CD4-positive, alpha-beta T cell treated with Interferon gamma for 1 hour (primary cell): ENCODE results near the gene HNRNPC.

Experiments used
- DNase-seq: peaks from one replicate; pipeline ENCODE4 v3.0.0-alpha.2; 2020

Gene HNRNPC

DNA sequence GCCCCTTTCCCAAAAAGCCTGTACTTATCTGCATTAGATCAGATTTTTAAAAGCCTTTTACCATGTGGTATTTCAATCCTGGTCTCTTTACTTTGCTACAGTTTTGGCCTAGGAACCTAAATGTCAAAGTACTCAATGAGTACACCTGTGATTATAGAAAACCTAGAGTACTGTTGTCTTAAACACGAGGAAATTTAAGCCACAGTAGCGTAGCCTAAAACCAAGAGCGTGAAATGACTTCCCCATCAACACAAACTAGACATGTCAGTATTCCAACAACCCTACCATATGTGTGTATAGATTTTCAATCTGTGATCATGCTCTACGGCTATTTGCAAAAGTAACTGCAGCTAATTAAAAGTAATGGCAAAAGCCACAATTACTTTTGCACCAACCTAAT, 60.7 kb downstream of the HNRNPC start:
- DNase-seq: no peak

DNA sequence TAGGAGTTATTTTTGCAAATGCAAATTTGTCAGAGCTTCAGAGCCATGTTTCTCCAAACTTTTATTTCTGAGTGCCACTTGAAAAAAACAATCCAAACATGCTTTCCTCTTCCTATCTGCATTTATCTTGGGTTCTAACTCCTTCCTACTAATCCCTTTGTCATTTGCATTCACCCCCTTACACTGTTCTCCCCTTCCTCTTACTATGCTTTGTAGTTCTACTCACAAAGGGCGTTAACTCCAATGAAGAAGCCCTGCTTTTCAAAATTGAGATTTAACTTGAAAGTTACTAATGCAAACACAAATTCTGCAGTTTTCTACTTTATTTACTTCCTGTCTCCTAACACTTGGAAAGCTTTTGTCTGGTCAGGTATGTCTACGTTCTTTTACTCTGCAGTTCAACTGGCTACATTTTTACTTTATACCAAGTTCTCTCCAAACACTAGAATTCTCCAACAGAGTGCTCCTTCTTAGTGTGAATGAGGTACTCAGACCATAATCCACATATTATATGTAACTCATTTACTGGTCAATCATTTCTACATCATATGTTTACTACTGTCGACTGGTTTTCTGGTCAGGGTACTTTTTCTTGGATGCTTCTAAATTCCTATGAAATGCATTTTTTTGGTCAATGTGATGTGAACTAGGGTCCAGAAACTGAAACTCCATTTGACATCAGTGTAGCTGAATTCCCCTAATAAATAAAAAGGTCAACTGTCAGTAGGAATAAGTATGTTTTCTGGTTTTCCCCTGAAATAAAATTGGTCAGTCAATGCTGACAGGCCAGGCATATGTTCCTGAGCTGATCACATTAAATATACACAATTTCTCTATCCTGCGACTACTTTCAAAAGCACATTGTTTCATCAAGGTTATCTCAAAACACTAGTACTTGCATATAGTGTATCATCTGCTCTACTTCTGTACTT, 62.2 kb downstream of the HNRNPC start:
- DNase-seq: no peak

DNA sequence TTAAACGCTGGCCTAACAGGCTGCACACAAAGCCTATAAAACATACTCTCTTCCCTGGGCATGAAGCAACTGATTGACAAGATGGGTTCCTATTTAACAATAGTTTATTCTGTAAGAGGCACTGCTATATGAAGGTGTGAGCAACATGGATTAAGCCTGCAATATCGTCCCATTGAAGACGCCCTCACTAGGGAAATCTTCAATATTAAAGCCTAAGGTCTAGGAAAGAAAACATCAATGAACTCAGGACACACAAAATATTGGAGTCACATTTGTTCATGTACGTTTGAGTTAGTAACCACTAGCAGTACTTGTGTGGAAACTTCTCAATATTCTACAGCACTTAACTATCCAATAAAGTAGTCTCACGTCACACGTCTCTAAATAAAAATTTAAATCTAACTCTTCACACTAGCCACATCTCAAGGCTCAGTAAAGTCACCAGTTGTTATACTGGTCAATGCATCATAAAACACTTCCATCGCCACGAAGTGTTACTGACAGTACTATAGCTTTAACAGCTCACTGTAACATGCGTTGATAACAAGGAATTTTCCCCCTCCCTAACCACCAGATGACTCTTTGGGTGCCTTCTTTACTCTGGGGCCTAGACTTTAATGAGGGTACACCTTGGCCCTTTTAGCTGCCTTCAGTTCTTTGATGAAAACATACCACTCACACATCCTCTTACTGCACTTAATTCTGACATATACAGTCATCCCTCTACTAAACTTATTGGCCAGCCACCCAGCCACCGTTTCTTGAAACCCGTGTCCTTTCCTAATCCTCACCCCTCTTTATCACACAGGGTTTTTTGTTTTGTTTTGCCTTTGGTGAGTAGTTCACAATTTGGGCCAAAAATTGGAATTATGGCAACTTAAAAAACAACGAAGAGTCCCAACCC, 63.3 kb downstream of the HNRNPC start:
- no peak for DNase-seq

GRCh38 chr14:21205026-21205677, 64.1 kb downstream of the HNRNPC start:
- no peak for DNase-seq

GRCh38 chr14:21204167-21205025, 64.8 kb downstream of the HNRNPC start:
- no peak for DNase-seq

GRCh38 chr14:21203470-21204166, 65.6 kb downstream of the HNRNPC start:
- DNase-seq: no peak

DNA sequence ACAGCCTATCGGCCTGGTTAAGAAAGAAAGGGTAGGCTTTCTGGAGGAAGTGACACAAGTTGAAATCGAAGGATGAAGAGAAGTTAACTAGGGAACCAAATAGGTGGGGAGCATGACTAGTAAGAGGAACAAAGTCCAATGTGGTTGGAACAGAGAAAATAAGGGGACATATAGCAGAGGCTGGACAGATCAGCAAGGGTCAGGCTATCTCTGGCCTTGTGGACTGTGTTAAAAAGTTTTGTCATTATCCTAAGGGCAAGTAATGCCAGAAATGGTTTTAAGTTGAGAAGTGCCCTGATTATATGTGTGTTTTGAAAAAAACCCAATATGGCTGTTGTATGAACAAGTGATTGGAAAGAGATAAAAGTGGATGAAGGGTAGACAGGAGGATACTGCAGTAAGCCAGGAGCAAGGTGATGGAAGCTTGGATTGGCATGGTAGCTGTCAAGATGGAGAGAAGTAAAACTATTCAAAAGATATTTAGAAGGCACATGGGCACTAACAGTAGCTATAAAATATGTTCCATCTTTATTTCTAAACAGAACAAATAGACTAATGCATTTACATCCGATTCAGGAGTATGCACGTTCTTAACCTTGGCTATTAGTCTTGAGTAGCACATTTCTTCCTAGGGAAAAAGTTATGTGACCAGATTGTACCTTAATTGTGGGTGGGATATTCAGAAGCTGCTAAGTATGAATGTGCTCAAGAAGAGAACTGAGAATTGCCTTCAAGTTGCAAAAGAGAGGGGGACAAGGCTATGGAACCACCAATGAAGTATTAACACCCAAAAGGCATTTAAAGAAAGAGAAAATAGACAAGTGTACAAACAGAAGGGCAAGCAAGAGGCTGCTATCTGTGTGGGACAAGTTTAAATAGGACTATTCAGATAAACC, 66.5 kb downstream of the HNRNPC start:
- DNase-seq: no peak

- DNase-seq: no peak
Observed at GRCh38 chr14:21201732-21202462, 67.3 kb downstream of the HNRNPC start.

DNA sequence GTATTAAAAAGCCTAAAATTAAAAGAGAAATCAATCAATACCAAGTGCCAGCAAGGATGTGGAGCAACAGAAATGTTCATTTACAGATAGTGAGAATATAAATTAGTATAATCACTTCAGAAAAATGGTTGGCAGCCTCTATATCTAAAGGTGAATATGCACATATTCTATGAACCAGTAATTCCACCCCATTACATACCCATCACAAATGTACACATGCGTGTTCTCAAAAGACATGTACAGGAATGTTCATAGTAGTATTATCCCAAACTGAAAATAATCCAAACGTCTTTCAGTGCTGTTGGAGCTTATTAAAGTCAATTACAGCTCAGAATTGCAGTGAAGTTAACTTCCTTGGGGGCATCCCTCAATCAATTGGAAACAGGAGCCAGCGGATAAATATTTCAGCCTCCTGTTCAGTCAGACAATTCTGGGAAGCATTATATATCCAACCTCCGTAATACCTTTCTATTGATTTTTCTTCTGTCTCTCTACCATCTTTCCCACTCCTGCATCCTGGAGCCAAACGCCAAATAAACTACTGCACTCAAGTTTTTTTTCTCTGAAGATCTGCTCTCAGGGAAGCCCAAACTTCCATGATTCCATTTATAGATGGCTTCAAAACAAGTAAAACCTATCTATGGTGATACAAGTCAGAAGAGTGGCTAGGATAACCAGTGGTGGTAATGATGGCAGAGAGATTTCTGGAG, 68.3 kb downstream of the HNRNPC start:
- no peak for DNase-seq

- DNase-seq: no peak
Observed at GRCh38 chr14:21199611-21200560, 69.4 kb downstream of the HNRNPC start.

GRCh38 chr14:21197418-21198205, 71.6 kb downstream of the HNRNPC start:
- no peak for DNase-seq

- DNase-seq: no peak
Observed at GRCh38 chr14:21194597-21194996, 74.6 kb downstream of the HNRNPC start.

GRCh38 chr14:21192875-21193535, 76.2 kb downstream of the HNRNPC start:
- no peak for DNase-seq

- DNase-seq: no peak
Observed at GRCh38 chr14:21192447-21192822, 76.8 kb downstream of the HNRNPC start.

DNA sequence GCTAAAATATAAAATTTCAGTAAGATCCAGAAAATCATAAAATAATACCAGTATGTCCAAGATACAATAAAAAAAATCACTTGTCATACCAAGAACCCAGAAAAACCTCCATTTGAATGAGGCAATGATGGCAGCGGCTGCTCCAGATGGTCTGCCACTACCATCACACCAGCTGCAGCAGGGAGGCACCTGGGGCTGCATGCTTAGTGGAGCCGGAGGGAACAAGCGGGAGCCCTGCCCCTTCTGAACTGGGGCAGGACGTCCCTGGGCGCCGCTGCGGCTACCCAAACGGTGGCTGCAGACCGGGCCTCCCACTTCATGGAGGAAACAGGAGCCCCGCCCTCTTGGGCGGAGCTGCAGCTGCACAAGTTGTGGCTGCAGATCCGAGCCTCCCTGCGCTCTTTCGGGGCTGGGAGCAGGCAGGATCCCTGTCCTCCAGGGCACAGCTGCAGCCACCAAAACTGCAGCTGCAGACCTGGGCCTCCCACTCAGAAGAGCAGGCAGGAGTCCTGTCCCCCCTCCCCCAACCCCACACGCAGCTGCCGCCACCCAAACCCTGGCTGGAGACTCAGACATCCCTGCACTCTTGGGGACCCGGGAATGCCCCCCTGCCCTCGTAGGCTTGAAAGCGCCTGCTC, 77.3 kb downstream of the HNRNPC start:
- peak; percentile 64 for DNase-seq

DNA sequence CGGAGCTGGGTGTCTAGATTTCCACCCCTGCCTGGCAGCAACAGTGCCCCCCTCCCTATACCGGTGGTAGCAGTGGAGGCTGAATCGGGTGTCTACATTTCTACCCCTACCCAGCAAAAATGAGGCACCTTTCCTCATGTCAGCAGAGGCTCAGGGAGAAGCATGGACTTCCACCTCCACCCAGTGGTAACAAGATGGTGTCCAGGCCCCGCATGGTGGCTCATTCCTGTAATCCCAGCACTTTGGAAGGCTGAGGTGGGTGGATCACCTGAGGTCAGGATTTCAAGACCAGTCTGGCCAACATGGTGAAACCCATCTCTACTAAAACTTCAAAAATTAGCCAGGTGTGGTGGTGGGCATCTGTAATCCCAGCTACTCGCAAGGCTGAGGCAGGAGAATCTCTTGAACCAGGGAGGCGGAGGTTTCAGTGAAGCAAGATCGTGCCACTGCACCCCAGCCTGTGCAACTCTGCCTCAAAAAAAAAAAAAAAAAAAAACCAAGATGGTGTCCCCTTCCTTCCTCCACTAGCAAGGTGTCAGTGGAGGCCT, 77.9 kb downstream of the HNRNPC start:
- no peak for DNase-seq
